Activated CD8-positive, alpha-beta memory T cell treated with anti-CD3 and anti-CD28 coated beads for 36 hours (primary cell): ENCODE measurements around the gene SIVA1. TPM values are rescaled to one million over a fixed set of nuclear protein-coding genes. Genes with fewer than 3 reads are reported as not detected.
"Not testable (repeated sequence)": the region's sequence is repeated elsewhere in the genome, so short reads cannot be mapped to it uniquely, and the experiment has no call there.

Source experiments
- CTCF ChIA-PET: fragments of 350-600 bp; sonication (Branson Sonifier 250); formaldehyde crosslinking; loops from one replicate; lab custom pipeline; 2021; ENCODE audit warnings: antibody characterized with exemption; lab: Charles Lee
- POLR2A ChIA-PET: fragments of 350-600 bp; sonication (Branson Sonifier 250); formaldehyde crosslinking; loops from one replicate; lab custom pipeline; 2021; ENCODE audit warnings: antibody characterized with exemption; lab: Charles Lee
- total RNA-seq, 2 experiments: library from RNA; stranded (reverse); gene quantifications; one replicate each; pipeline ENCODE4 v1.2.3, GENCODE V29; 2021

The SIVA1 gene
- total RNA-seq, 2 experiments from 2014 or later: 167 TPM

DNA sequence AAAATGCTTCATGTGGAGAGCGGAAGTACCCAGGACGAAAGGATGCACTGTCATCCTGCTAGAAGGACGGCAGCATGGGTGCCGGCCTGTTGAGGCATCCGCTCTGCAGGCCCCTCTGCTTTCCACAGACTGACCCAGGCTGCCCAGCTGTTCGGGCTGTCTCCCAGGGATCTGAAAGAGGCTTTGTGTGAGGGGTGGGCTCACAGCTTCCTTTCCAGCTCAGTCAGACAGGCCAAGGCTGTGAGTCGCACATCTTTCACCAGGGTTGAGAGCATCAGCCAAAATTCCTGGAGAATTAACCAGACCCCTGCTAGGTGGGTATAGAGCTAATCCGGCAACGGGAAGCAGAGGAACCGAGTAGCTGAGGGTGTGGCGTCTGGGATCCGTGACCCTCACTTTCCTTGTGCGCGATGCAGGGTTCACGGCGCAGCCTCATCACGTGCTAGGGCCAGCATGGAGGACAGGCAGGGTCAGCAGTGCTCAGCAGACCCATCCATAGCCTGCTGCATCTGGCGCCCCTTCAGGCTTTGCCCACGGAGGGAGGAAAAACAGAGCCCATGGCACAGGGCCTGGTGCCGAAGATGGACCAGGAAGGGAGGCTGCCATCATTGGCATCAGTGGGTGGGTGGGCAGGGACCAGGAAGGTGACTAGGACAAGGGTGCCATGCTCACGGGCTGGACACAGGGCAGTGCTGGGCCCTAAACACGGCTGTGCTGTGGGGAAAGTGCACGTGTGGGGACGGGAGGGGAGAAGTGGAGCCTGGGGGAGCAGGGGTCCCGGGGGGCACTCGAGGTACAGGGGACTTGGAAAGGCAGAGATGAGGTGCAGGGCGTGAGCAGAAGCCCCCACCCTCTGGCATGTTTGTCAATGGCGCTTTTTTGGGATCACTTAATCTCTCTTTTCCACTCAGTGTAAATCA, 9.2 kb upstream of the SIVA1 start:
- ChIA-PET CTCF (no interaction called here), POLR2A (no interaction called here)

DNA sequence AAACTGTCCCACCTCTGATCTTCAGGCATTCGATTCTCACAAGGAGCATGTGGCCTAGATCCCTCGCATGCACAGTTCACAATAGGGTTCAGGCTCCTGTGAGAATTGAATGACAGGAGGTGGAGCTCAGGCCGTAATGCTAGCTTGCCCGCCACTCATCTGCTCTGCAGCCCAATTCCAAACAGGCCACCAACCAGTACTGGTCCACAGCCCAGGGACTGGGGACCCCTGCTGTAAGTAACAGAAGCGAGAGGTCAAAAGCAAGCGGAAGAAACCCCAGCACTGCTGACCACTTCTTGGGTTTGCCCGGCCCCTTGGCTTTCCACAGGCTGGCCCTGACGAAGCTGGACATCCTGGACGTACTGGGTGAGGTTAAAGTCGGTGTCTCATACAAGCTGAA, 8.5 kb upstream of the SIVA1 start:
- ChIA-PET POLR2A (no interaction called here), CTCF (interaction anchor here (1.1 kb wide), 1 partner anchor 35 kb away, joined by 3 read pairs; no protein-coding TSS in a partner anchor)

DNA sequence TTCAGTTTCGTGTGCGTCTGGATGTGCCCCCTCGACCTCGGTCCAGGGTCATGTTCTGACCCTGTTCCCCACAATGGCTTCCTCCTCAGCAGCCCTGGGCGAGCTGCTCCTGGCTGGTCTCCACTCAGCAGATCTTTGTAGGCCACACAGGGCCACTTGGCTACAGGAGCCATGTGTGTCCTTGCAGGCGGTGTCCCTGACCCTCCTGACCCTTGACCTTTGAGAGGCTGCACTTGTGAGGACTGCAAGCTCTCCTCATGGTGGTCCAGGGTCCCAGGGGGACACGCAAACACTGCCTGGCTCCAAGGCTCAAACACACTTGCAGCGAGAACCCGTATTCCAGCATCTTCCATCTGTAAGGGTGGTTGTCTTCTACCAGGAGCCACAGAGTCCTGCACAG, 7.5 kb upstream of the SIVA1 start:
- ChIA-PET CTCF (interaction anchor here (1.1 kb wide), 2 partner anchors 21 to 36 kb away, joined by 3 to 5 read pairs; no protein-coding TSS in a partner anchor), POLR2A (no interaction called here)

DNA sequence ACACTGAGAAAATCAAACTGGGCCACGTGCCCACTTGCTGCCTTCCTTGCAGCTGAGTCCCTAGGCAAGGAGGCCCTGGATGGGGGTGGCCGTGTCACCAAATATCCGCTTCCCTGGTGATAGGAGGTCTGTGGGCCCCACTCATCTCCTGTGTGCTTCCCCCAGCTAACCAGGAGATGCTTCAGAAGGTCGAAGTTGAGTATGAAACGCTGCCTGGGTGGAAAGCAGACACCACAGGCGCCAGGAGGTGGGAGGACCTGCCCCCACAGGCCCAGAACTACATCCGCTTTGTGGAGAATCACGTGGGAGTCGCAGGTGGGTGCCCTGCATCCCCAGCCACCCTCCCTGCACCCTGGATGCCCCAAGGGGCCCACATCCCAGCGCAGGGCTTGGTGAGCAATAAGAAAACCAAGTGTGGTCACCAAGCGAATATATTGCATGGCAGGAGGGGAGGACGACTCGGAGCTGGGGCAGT, 6.8 kb upstream of the SIVA1 start:
- CTCF ChIA-PET: interaction anchor here (1.7 kb wide), 1 partner anchor 22 kb away, joined by 3 read pairs; no protein-coding TSS in a partner anchor
- POLR2A ChIA-PET: no interaction called here

DNA sequence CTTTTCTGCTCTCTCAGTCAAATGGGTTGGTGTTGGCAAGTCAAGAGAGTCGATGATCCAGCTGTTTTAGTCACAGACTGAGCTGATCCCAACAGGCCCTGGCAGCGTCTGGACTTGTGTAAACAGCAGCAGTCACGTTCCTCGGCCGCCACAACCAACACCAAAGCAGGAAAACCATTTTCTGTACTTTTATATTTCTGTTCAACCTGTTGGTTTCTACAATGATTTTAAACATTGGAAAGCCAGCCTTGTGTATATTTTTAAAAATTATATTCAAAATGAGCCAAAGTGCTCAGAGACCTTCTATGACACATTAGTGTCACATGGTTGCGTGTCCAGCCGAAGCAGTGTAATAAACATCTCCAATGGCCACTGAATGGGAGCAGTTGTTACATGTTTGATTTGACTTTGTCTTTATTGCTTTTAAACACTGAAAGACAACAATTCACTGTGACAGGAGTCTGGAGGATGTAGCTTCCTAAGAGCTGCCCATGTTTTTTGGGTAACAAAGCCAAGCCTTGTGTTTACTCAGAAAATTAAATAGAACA, 5.9 kb upstream of the SIVA1 start:
- ChIA-PET POLR2A (no interaction called here), CTCF (interaction anchor here (1.7 kb wide), 1 partner anchor 21 kb away, joined by 3 read pairs; no protein-coding TSS in a partner anchor)

DNA sequence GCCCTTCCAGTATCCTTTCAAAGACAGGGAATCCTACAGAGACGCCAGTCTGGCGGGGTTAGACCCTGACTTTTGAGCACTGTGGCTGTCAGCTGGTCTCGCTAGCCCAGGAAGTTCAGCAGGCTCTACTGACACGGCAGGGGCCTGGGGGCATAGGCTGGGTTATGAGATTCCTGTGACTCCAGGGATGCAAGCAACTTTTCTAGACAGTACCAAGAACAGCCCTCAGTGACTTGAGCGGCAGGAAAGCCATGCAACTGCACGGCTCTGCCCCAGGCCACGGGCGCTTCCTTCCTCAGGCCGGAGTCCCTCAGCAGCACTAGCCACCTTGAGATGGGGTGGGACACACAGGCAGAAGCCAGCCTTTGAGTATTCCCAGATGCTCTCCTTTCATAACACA, 5.1 kb upstream of the SIVA1 start:
- ChIA-PET POLR2A (no interaction called here), CTCF (interaction anchor here (1.7 kb wide), 1 partner anchor 21 kb away, joined by 3 read pairs; no protein-coding TSS in a partner anchor)

DNA sequence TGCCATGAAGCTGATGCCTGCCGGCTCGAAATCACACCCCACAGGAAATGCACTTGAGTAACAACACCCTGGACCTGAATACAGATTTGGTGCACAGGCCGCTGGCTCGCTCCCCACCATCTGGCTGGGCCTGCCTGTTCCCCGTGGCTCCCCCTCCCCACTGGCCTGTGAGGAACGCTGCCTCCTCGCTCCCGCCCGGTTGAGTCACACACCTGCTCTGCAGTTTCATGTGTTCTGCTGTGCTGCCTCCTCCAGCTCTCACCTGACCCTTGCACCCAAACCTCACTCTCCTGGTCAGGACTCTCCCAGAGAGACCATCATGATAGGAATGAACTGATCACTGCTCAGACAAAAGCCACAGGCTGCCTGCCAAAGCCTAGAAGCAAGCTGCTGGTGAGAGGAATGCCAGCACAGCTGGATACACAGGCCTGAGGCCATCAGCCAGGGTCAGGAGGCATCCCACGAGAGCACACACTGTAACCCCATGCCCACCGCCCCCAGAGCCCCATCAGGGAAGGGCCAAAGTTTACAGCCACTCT, 3.8 kb upstream of the SIVA1 start:
- ChIA-PET CTCF (interaction anchor here (1.1 to 1.6 kb wide), 2 partner anchors 15 to 19 kb away, joined by 4 to 5 read pairs; no protein-coding TSS in a partner anchor), POLR2A (no interaction called here)

DNA sequence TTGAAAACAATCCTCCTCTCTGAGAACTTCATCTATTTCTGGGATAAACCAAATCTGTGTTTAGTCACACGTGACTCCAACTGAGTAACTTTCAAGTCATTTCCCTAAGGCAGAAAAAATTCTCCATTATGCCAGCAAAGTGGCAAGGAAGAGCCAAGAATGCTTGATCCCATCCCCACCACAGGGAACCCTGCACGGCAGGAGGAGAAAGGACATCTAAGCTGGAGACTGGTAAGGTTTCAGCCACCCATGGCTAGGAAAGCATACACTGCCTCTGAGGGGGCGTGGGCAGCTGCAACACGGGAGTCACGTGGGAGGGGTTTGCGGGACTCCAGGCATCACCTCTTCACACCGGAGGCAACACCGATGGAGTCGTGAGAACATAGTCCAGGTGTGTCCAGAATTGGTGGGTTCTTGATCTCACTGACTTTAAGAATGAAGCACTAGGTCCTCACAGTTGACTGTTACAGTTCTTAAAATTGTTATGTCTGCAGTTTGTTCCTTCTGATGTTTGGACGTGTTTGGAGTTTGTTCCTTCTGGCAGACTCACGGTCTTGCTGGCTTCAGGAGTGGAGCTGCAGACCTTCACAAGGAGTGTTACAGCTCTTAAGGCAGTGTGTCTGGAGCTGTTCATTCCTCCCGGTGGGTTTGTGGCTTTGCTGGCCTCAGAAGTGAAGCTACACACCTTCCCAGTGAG, 2.7 kb upstream of the SIVA1 start:
- ChIA-PET POLR2A (no interaction called here), CTCF (interaction anchor here (1.6 to 3.6 kb wide), 2 partner anchors 14 to 27 kb away, joined by 4 to 11 read pairs; partner anchors contain the start of gene ADSS1)

DNA sequence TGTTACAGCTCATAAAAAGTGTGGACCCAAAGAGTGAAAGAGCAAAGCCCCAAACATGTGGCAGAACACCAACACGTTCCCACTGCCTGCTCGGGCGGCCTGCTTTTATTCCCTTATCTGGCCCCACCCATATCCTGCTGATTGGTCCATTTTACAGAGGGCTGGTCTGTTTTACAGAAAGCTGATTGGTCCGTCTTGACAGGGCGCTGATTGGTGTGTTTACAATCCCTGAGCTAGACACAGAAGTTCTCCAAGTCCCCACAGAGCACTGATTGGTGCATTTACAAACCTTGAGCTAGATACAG, 2.2 kb upstream of the SIVA1 start:
- CTCF ChIA-PET: interaction anchor here (0.9 to 3.6 kb wide), 2 partner anchors 13 to 27 kb away, joined by 3 to 11 read pairs; partner anchors contain the start of gene ADSS1
- POLR2A ChIA-PET: not testable (repeated sequence)

DNA sequence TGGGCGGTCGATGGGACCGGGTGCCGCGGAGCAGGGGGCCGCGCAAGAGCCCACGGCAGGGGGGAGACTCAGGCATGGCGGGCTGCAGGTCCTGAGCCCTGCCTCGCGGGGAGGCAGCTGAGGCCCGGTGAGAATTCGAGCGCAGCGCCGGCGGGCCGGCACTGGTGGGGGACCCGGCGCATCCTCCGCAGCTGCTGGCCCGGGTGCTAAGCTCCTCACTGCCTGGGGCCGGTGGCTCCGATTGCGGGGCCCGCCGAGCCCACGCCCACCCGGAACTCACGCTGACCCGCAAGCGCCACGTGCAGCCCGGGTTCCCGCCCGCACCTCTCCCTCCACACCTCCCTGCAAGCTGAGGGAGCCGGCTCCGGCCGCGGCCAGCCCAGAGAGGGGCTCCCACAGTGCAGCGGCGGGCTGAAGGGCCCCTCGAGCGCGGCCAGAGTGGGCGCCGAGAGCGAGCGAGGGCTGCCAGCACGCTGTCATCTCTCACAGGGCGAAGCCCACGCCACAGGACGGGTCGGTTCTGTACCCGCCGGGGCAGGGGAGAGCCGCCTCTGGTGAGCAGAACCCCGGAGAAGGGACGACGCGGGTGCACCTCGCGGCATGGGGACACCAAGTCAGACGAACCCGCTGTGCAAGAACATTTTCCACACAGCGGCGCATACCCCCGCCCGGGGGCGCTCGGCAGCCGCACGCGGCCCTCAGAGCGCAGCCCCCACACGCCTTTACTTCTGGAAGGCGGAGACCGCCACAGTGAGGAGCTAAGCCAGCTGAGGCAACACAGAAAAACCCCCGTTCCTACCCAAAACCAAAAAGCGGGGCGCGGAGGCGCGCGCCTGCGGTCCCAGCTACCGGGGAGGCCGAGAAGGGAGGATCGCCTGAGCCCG, 1.2 kb upstream of the SIVA1 start:
- CTCF ChIA-PET: interaction anchor here (0.5 to 3.6 kb wide), 16 partner anchors 12 to 729 kb away, joined by 3 to 13 read pairs (median 3); partner anchors contain the start of genes ADSS1 and AKT1
- POLR2A ChIA-PET: interaction anchor here (0.8 to 1.5 kb wide), 4 partner anchors 27 to 74 kb away, joined by 4 to 6 read pairs (median 4); partner anchors contain the start of genes ADSS1, AKT1 and ZBTB42

DNA sequence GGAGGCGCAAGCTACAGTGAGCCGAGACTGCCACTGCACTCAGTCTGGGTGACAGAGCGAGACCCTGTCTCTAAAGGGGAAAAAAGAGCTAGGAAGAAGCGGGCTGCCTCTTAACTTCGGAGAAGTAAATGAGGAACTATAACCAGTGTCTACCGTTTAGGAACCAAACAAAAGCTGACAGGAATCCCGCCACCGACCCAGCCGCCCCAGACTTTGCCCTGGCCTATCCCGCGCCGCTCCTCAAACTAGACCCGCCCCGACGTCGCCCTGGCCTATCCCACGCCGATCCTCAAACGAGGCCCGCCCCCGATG, 568 bp upstream of the SIVA1 start:
- ChIA-PET CTCF (interaction anchor here (0.5 to 3.6 kb wide), 17 partner anchors 10 to 728 kb away, joined by 3 to 13 read pairs (median 3); partner anchors contain the start of genes ADSS1 and AKT1), POLR2A (interaction anchor here (0.7 to 1.5 kb wide), 5 partner anchors 28 to 74 kb away, joined by 3 to 6 read pairs (median 4); partner anchors contain the start of genes ADSS1, AKT1 and ZBTB42)

DNA sequence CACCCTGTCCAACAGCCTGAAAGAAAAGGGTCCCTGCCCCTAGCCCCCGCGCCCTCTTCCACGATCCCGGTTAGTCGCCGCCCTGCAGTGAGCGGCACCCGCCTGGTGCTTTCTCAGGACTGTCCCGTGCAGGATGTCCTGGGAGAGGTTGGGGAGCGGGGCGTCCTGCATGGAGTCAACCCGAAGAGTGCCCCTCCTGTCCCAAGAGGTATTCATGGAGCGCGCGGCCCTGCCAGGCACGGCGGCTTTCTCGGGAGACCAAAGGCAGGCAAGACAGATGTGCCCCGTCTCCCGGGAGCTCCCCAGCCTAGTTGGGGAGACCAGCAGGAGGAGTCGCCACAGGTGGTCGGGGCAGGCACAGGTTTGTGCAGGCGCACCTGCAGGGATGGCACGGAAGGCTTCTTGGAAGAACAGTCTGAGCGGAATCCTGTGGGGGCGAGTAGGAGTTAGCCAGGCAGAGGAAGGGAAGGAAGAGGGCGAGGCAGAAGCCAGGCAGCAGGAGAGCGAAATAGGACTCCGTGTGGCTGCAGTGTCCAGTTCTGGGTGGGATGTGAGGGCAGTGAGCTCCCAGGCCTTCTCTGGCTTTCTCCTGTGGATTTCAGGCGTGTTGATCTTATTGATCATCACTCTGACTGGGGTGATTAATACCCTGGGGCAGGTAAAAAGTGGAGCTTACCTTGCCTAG, 723 bp downstream of the SIVA1 start:
- ChIA-PET POLR2A (interaction anchor here (0.6 to 1.0 kb wide), 4 partner anchors 14 to 293 kb away, joined by 3 to 4 read pairs (median 4); no protein-coding TSS in a partner anchor), CTCF (interaction anchor here (1.2 to 3.6 kb wide), 6 partner anchors 12 to 73 kb away, joined by 3 to 13 read pairs (median 8); partner anchors contain the start of genes ADSS1 and ZBTB42)

DNA sequence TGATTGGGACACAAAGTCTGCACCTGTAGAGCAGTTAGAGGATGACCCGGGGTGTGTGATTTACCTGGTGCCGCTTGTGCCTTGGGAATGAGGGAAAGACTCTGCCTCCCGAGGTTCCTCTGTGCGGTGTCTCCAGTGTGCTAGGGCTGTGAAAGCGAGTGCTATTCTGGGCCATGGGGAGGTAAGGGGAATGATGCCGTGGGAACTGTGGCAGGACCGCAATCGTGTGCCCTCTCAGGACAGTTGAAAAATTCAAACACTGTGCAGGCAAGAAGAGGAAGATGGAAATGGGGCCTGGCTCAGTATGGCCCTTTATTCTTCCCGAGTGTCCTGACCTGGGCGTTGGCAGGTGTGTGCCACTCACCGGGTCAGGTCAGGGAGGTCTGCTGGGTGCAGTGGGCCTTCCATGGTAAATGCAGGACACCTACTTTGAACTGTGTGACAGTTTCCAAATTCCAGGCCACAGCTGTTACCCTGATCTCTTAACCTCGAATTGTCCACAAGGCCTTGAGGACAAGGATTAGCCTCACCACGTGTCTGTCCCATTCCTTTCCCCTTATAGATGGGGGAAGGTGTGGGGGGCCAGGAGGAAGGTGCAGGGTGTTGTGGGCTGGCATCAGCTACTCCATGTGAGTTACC, 1.4 kb downstream of the SIVA1 start:
- CTCF ChIA-PET: interaction anchor here (0.8 to 2.3 kb wide), 2 partner anchors 12 to 14 kb away, joined by 3 to 13 read pairs; no protein-coding TSS in a partner anchor
- POLR2A ChIA-PET: interaction anchor here (0.7 to 1.0 kb wide), 2 partner anchors 15 to 31 kb away, joined by 3 to 4 read pairs; no protein-coding TSS in a partner anchor

DNA sequence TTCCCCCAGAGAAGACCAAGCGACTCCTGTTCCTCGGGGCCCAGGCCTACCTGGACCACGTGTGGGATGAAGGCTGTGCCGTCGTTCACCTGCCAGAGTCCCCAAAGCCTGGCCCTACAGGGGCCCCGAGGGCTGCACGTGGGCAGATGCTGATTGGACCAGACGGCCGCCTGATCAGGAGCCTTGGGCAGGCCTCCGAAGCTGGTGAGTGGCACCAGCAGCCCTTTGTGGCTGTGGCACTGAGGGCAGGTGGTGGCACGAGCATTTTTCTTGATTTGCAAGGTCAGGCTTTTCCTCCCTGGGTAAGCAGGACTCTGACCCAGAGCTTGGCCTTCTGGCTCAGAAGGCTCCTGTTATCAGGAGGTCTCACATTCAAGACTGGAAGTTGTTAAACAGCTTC, 2.7 kb downstream of the SIVA1 start:
- ChIA-PET CTCF (interaction anchor here (1.6 kb wide), 1 partner anchor 71 kb away, joined by 7 read pairs; no protein-coding TSS in a partner anchor), POLR2A (no interaction called here)

DNA sequence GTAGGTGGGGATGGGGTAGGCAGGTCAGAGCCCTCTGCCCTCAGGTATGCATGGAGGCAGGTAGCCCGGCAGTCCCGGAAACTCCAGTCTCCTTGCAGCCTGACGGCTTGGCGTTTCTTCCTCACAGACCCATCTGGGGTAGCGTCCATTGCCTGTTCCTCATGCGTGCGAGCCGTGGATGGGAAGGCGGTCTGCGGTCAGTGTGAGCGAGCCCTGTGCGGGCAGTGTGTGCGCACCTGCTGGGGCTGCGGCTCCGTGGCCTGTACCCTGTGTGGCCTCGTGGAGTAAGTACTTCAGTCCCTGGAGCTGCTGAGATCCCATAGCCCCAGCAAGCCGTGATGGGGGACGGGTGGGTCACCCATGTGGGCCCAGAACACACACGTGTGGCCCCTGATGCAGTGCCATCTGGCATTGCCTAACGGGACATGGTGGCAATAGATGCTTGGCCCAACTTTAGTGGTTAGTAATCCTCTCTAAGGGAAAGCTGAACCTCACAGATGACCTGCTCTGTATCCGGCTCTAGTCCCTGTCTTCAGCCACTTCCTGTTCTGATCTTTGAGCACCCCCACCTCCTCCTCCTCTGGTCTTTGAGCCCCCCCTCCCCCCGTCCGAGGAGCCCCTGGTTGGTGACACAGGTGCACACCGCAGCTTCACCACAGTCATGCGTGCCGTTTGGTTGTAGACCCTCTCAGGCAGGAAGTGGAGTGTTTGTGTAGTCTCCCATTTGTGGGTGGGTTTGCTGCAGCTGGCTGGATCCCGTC, 3.7 kb downstream of the SIVA1 start:
- CTCF ChIA-PET: interaction anchor here (0.8 to 1.6 kb wide), 3 partner anchors 12 to 70 kb away, joined by 3 to 7 read pairs (median 4); partner anchors contain the start of gene ADSS1
- POLR2A ChIA-PET: no interaction called here

DNA sequence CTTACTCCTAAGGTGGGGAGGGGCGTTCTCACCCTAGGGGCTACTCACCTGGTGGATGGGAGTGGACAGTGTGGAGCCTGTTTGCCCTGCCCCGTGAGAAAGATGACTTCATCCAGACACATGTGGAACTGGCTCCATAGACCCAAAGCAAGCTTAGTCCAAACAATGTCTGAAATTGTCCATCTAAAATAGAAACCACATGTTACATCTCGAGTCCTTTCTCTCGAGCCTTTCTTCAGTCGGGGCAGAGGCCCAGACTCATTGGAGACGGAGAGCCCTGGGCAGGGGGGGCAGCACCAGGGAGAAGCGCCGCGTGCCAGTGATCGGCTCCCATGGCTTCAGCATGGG, 4.3 kb downstream of the SIVA1 start:
- CTCF ChIA-PET: interaction anchor here (0.6 to 1.2 kb wide), 3 partner anchors 9 to 34 kb away, joined by 3 to 4 read pairs (median 3); partner anchors contain the start of gene ADSS1

More for the DNA sequence above, 4.3 kb downstream of the SIVA1 start:
- POLR2A ChIA-PET: no interaction called here
